SK-N-SH (cell line): ENCODE data around the gene LRCOL1. TPM values are rescaled to one million over a fixed set of nuclear protein-coding genes. Genes with fewer than 3 reads are reported as not detected.

Source experiments
- CTCF ChIA-PET: fragments of 300-600, 350-600 bp; formaldehyde crosslinking; extraction: SDS; loops from one replicate; lab custom pipeline; 2021; lab: Yijun Ruan, JAX
- POLR2A ChIA-PET: fragments of 350-600 bp; sonication (Branson Sonifier 250); formaldehyde crosslinking; extraction: SDS; loops from one replicate; lab custom pipeline; 2020; ENCODE audit warnings: antibody characterized with exemption, inconsistent platforms; lab: Yijun Ruan, JAX
- DNase-seq: peaks from one replicate; pipeline ENCODE4 v3.0.0; 2012
- H2AFZ ChIP-seq: fragments of 200-600 bp; sonication (generic); 2 replicates; pipeline ENCODE4 v1.8.1; 2016; ENCODE audit warnings: antibody characterized with exemption, mild to moderate bottlenecking, low read depth
- H3F3A ChIP-seq: fragments of 200-600 bp; sonication (generic); replicated peaks from 2 replicates; pipeline ENCODE3; 2016; ENCODE audit warnings: antibody characterized with exemption, mild to moderate bottlenecking; ENCODE audit not compliant: insufficient read depth
- H3K27ac ChIP-seq, 2 experiments: fragments of 200-500 bp in 1 of 2; fragments of 200-600 bp in 1 of 2; sonication (Bioruptor generic) in 1 of 2; sonication (generic), shearing (Covaris generic) in 1 of 2; 2 replicates each; pipeline versions ENCODE4 v1.5.1 to v1.6.1; 2014 to 2016; ENCODE audit warnings: low read depth in 2 of 2, inconsistent platforms in 1 of 2, low read length in 1 of 2, mild to moderate bottlenecking in 1 of 2, mixed read lengths in 1 of 2
- H3K27me3 ChIP-seq: fragments of 200-600 bp; sonication (generic), shearing (Covaris generic); 2 replicates; pipeline ENCODE4 v1.6.1; 2016; ENCODE audit warnings: mixed run types; ENCODE audit not compliant: insufficient read depth
- H3K36me3 ChIP-seq, 2 experiments: fragments of 200-500 bp in 1 of 2; fragments of 200-600 bp in 1 of 2; sonication (Bioruptor generic) in 1 of 2; sonication (generic) in 1 of 2; replicated peaks in 1 of 2; 2 replicates each; pipeline versions ENCODE3 to v1.5.1; 2014 to 2016; ENCODE audit warnings: low read length in 1 of 2, mild to moderate bottlenecking in 1 of 2; ENCODE audit not compliant: insufficient read depth in 2 of 2, control insufficient read depth in 1 of 2
- H3K4me1 ChIP-seq, 2 experiments: fragments of 200-500 bp in 1 of 2; fragments of 200-600 bp in 1 of 2; sonication (Bioruptor generic) in 1 of 2; sonication (generic), shearing (Covaris generic) in 1 of 2; 2 replicates each; pipeline versions ENCODE4 v1.5.1 to v1.6.1; 2014 to 2016; ENCODE audit warnings: low read depth in 1 of 2, low read length in 1 of 2, mixed run types in 1 of 2; ENCODE audit not compliant: insufficient read depth in 2 of 2, control insufficient read depth in 1 of 2
- H3K4me2 ChIP-seq: fragments of 200-600 bp; sonication (generic), shearing (Covaris generic); 2 replicates; pipeline ENCODE4 v1.6.1; 2017; ENCODE audit warnings: mixed run types
- H3K4me3 ChIP-seq, 2 experiments: fragments of 200-500 bp in 1 of 2; fragments of 200-600 bp in 1 of 2; sonication (Bioruptor generic) in 1 of 2; sonication (generic), shearing (Covaris generic) in 1 of 2; 2 replicates each; pipeline versions ENCODE4 v1.5.1 to v1.8.1; 2014 to 2016; ENCODE audit warnings: low read depth in 2 of 2, inconsistent platforms in 1 of 2, low read length in 1 of 2, mild to moderate bottlenecking in 1 of 2, mixed read lengths in 1 of 2, moderate library complexity in 1 of 2
- H3K79me2 ChIP-seq: fragments of 200-600 bp; sonication (generic); 2 replicates; pipeline ENCODE4 v1.8.1; 2017; ENCODE audit warnings: mild to moderate bottlenecking; ENCODE audit not compliant: insufficient read depth
- H3K9ac ChIP-seq: fragments of 200-600 bp; sonication (generic); 2 replicates; pipeline ENCODE4 v1.6.1; 2017; ENCODE audit warnings: mixed run types
- H3K9me2 ChIP-seq: fragments of 200-600 bp; sonication (generic); 2 replicates; pipeline ENCODE4 v1.6.1; 2017; ENCODE audit warnings: mixed run types
- H3K9me3 ChIP-seq: fragments of 200-600 bp; sonication (generic); 2 replicates; pipeline ENCODE4 v1.6.1; 2017; ENCODE audit warnings: mixed run types, mild to moderate bottlenecking, moderate library complexity
- H4K20me1 ChIP-seq: fragments of 200-600 bp; sonication (generic); 2 replicates; pipeline ENCODE4 v1.6.1; 2017; ENCODE audit warnings: mild to moderate bottlenecking, mixed run types; ENCODE audit not compliant: insufficient read depth
- CHD2 ChIP-seq: fragments of 150-350 bp; IDR thresholded peaks from 2 replicates; pipeline ENCODE4 v1.6.1; 2018; ENCODE audit warnings: low read length; ENCODE audit not compliant: partially characterized antibody
- EP300 ChIP-seq, 2 experiments: IDR thresholded peaks; 2 replicates each; pipeline versions ENCODE4 v1.4.0 to v1.6.1; 2012; ENCODE audit warnings: borderline replicate concordance in 1 of 2, low read depth in 1 of 2, low read length in 1 of 2
- EZH2phosphoT487 ChIP-seq: fragments of 200-600 bp; sonication (generic); IDR thresholded peaks from 2 replicates; pipeline ENCODE4 v1.6.1; 2017; ENCODE audit warnings: low read depth, mixed run types, mild to moderate bottlenecking, antibody characterized with exemption, moderate library complexity, borderline replicate concordance
- FOXJ3 ChIP-seq: sonication (generic); formaldehyde crosslinking; IDR thresholded peaks from 2 replicates; pipeline ENCODE4 v1.5.1; 2020; ENCODE audit warnings: mild to moderate bottlenecking, missing genetic modification reagents
- FOXM1 ChIP-seq: IDR thresholded peaks from 2 replicates; pipeline ENCODE4 v1.4.0; 2012; ENCODE audit warnings: low read depth, mild to moderate bottlenecking
- MXI1 ChIP-seq: IDR thresholded peaks from 2 replicates; pipeline ENCODE4 v1.6.1; 2012; ENCODE audit warnings: mild to moderate bottlenecking, low read depth, low read length, improper control_type of control experiment
- NFIC ChIP-seq: IDR thresholded peaks from 2 replicates; pipeline ENCODE4 v1.4.0; 2012; ENCODE audit warnings: borderline replicate concordance
- NRF1 ChIP-seq: IDR thresholded peaks from 2 replicates; pipeline ENCODE4 v1.6.1; 2012; ENCODE audit warnings: low read depth, mild to moderate bottlenecking, low read length
- POLR2AphosphoS5 ChIP-seq: IDR thresholded peaks from 2 replicates; pipeline ENCODE4 v1.6.1; 2012; ENCODE audit warnings: low read depth, low read length
- RAD21 ChIP-seq: IDR thresholded peaks from 2 replicates; pipeline ENCODE4 v1.6.1; 2012; ENCODE audit warnings: mild to moderate bottlenecking, low read length
- RCOR1 ChIP-seq: fragments of 150-350 bp; IDR thresholded peaks from 2 replicates; pipeline ENCODE4 v1.6.1; 2017; ENCODE audit warnings: antibody characterized with exemption, low read length
- RFX5 ChIP-seq: IDR thresholded peaks from 2 replicates; pipeline ENCODE4 v1.6.1; 2012; ENCODE audit warnings: mild to moderate bottlenecking, improper control_type of control experiment, low read length
- RXRA ChIP-seq: IDR thresholded peaks from 2 replicates; pipeline ENCODE4 v1.4.0; 2012; ENCODE audit warnings: low read depth, mild to moderate bottlenecking, borderline replicate concordance
- SIN3A ChIP-seq: IDR thresholded peaks from 2 replicates; pipeline ENCODE4 v1.6.1; 2012; ENCODE audit warnings: low read depth, mild to moderate bottlenecking, low read length, moderate library complexity, borderline replicate concordance
- SMC3 ChIP-seq: IDR thresholded peaks from 2 replicates; pipeline ENCODE4 v1.6.1; 2012; ENCODE audit warnings: low read depth, low read length, improper control_type of control experiment
- WGBS: methylation state at CpG from one replicate; pipeline ENCODE4 v1.1.6; 2017; ENCODE audit warnings: low lambda C conversion rate; 5-methylcytosine and 5-hydroxymethylcytosine counted together
- polyA plus RNA-seq, 3 experiments: library from polyadenylated mRNA; depleted of rRNA; stranded (reverse); fragments of >200 nt; gene quantifications; 2 replicates each; pipeline ENCODE4 v1.2.3, GENCODE V29; 2012
- TF ChIP-seq, protein P1 (sequence below): fragments of 200-600 bp; sonication (generic); IDR thresholded peaks from 2 replicates; pipeline ENCODE4 v1.6.1; 2017; ENCODE audit warnings: antibody characterized with exemption, mild to moderate bottlenecking, moderate library complexity
- TF ChIP-seq, protein P2 (sequence below): fragments of 150-350 bp; IDR thresholded peaks from 2 replicates; pipeline ENCODE4 v1.6.1; 2016; ENCODE audit warnings: mild to moderate bottlenecking, low read depth, low read length
- TF ChIP-seq, protein P3 (sequence below): IDR thresholded peaks from 2 replicates; pipeline ENCODE4; 2012
- TF ChIP-seq, protein P4 (sequence below): IDR thresholded peaks from 2 replicates; pipeline ENCODE4 v1.4.0; 2012; ENCODE audit warnings: low read depth
- TF ChIP-seq, protein P5 (sequence below): IDR thresholded peaks from 2 replicates; pipeline ENCODE4 v1.6.1; 2012; ENCODE audit warnings: mild to moderate bottlenecking, low read depth, low read length, moderate library complexity
- TF ChIP-seq, protein P6 (sequence below): IDR thresholded peaks from 2 replicates; pipeline ENCODE4 v1.4.0; 2012; ENCODE audit warnings: low read depth, borderline replicate concordance

The LRCOL1 gene
- polyA plus RNA-seq, 1 of the 3 experiments (the other 2 are of a cell fraction) = 1.1 TPM

DNA sequence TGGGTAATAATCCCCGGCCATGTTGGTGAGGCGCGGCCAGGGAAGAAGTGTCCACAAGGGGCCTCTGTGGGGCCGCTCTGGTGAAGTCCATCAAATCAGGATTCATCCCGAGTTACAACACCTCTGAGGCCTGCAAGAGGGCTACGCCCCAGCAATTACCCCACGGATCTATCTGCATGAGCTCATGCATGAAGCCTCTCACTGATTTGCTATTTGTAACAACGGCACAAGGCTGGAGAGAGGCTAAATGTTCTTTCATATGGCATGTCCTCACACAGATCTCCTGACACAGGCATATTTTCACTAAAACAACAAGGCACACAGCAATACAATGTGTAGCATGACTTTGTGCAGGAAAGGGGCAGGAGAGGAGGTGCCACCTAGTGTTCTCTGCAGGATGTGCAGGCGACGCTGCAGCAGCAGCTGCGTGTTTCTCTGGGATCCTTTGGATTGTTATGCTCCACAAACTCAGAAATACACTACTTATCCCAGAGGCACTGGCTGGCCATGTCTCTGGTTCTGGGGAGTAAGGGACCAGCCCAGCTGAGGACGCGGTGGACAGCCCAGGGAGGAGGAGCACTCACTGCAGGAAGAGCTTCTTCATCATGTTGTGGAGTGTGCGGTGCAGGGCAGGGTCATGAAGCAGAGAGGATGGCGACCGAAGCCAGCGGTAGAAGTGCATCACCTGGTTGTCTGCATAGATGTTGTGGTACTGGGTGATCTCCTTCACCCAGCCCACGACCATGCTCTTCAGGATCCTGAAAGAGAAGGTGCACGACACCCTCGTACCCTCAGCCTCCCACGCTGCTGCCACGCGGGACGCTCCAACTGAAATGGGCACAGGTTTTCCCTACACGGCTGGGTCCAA lies 28.4 kb upstream of the LRCOL1 start:
- no peaks in the 10 kb centered on the region for H4K20me1 ChIP-seq
- TF ChIP-seq RXRA (no peak), FOXM1 (no peak), RAD21 (peak; percentile 56), RCOR1 (no peak), NRF1 (no peak), EP300 (IDR thresholded peaks at IDR 0.05; ENCODE audit: borderline replicate concordance in 1 of 2, low read depth in 1 of 2, low read length in 1 of 2) (no peak), CHD2 (no peak), SMC3 (peak; percentile 64), POLR2AphosphoS5 (no peak), MXI1 (0 out of 2 replicates have a peak, but pooled peaks have one; percentile 23), NFIC (no peak), RFX5 (no peak), SIN3A (no peak), FOXJ3 (no peak), EZH2phosphoT487 (no peak)
- TF ChIP-seq, protein P1, sequence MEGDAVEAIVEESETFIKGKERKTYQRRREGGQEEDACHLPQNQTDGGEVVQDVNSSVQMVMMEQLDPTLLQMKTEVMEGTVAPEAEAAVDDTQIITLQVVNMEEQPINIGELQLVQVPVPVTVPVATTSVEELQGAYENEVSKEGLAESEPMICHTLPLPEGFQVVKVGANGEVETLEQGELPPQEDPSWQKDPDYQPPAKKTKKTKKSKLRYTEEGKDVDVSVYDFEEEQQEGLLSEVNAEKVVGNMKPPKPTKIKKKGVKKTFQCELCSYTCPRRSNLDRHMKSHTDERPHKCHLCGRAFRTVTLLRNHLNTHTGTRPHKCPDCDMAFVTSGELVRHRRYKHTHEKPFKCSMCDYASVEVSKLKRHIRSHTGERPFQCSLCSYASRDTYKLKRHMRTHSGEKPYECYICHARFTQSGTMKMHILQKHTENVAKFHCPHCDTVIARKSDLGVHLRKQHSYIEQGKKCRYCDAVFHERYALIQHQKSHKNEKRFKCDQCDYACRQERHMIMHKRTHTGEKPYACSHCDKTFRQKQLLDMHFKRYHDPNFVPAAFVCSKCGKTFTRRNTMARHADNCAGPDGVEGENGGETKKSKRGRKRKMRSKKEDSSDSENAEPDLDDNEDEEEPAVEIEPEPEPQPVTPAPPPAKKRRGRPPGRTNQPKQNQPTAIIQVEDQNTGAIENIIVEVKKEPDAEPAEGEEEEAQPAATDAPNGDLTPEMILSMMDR = peak; percentile 80
- TF ChIP-seq, protein P2, sequence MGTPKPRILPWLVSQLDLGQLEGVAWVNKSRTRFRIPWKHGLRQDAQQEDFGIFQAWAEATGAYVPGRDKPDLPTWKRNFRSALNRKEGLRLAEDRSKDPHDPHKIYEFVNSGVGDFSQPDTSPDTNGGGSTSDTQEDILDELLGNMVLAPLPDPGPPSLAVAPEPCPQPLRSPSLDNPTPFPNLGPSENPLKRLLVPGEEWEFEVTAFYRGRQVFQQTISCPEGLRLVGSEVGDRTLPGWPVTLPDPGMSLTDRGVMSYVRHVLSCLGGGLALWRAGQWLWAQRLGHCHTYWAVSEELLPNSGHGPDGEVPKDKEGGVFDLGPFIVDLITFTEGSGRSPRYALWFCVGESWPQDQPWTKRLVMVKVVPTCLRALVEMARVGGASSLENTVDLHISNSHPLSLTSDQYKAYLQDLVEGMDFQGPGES = no peak
- TF ChIP-seq, protein P3, sequence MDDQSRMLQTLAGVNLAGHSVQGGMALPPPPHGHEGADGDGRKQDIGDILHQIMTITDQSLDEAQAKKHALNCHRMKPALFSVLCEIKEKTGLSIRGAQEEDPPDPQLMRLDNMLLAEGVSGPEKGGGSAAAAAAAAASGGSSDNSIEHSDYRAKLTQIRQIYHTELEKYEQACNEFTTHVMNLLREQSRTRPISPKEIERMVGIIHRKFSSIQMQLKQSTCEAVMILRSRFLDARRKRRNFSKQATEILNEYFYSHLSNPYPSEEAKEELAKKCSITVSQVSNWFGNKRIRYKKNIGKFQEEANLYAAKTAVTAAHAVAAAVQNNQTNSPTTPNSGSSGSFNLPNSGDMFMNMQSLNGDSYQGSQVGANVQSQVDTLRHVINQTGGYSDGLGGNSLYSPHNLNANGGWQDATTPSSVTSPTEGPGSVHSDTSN = no peak
- TF ChIP-seq, protein P4, sequence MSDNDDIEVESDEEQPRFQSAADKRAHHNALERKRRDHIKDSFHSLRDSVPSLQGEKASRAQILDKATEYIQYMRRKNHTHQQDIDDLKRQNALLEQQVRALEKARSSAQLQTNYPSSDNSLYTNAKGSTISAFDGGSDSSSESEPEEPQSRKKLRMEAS = no peak
- TF ChIP-seq, protein P5, sequence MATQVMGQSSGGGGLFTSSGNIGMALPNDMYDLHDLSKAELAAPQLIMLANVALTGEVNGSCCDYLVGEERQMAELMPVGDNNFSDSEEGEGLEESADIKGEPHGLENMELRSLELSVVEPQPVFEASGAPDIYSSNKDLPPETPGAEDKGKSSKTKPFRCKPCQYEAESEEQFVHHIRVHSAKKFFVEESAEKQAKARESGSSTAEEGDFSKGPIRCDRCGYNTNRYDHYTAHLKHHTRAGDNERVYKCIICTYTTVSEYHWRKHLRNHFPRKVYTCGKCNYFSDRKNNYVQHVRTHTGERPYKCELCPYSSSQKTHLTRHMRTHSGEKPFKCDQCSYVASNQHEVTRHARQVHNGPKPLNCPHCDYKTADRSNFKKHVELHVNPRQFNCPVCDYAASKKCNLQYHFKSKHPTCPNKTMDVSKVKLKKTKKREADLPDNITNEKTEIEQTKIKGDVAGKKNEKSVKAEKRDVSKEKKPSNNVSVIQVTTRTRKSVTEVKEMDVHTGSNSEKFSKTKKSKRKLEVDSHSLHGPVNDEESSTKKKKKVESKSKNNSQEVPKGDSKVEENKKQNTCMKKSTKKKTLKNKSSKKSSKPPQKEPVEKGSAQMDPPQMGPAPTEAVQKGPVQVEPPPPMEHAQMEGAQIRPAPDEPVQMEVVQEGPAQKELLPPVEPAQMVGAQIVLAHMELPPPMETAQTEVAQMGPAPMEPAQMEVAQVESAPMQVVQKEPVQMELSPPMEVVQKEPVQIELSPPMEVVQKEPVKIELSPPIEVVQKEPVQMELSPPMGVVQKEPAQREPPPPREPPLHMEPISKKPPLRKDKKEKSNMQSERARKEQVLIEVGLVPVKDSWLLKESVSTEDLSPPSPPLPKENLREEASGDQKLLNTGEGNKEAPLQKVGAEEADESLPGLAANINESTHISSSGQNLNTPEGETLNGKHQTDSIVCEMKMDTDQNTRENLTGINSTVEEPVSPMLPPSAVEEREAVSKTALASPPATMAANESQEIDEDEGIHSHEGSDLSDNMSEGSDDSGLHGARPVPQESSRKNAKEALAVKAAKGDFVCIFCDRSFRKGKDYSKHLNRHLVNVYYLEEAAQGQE = no peak
- TF ChIP-seq, protein P6, sequence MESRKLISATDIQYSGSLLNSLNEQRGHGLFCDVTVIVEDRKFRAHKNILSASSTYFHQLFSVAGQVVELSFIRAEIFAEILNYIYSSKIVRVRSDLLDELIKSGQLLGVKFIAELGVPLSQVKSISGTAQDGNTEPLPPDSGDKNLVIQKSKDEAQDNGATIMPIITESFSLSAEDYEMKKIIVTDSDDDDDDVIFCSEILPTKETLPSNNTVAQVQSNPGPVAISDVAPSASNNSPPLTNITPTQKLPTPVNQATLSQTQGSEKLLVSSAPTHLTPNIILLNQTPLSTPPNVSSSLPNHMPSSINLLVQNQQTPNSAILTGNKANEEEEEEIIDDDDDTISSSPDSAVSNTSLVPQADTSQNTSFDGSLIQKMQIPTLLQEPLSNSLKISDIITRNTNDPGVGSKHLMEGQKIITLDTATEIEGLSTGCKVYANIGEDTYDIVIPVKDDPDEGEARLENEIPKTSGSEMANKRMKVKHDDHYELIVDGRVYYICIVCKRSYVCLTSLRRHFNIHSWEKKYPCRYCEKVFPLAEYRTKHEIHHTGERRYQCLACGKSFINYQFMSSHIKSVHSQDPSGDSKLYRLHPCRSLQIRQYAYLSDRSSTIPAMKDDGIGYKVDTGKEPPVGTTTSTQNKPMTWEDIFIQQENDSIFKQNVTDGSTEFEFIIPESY = no peak

More for the DNA sequence above, 28.4 kb upstream of the LRCOL1 start:
- 85% methylated on average over 24 of the region's 25 CpGs for WGBS
- H3F3A ChIP-seq = no peaks in the 10 kb centered on the region
- no peaks in the 10 kb centered on the region for H3K79me2 ChIP-seq
- no peaks in the 10 kb centered on the region for H3K9me3 ChIP-seq
- H3K9ac ChIP-seq = no peak overlapping the region
- H3K9me2 ChIP-seq = no peaks in the 10 kb centered on the region
- DNase-seq = peak; percentile 69
- no peaks in the 10 kb centered on the region for H3K4me1 ChIP-seq
- ChIA-PET CTCF (interaction anchor here (0.6 to 3.2 kb wide), 26 partner anchors 9 to 485 kb away, joined by 3 to 26 read pairs (median 4); partner anchors contain the start of genes LRCOL1 and P2RX2), POLR2A (no interaction called here)
- no peak overlapping the region; a peak in 1 of 4 replicates for H3K4me3 ChIP-seq
- no peak overlapping the region for H2AFZ ChIP-seq
- H3K4me2 ChIP-seq = no peak overlapping the region
- peaks cover 0 to 22% of the 10 kb centered on the region in 2 experiments for H3K36me3 ChIP-seq
- no peaks in the 10 kb centered on the region for H3K27me3 ChIP-seq
- H3K27ac ChIP-seq = no peak overlapping the region
